ENCODE results near the gene ABL2. TPM values are rescaled to one million over a fixed set of nuclear protein-coding genes. Genes with fewer than 3 reads are reported as not detected.

Gene ABL2
- total RNA-seq, 1 donor from 2014 or later: 23.9 TPM

DNA sequence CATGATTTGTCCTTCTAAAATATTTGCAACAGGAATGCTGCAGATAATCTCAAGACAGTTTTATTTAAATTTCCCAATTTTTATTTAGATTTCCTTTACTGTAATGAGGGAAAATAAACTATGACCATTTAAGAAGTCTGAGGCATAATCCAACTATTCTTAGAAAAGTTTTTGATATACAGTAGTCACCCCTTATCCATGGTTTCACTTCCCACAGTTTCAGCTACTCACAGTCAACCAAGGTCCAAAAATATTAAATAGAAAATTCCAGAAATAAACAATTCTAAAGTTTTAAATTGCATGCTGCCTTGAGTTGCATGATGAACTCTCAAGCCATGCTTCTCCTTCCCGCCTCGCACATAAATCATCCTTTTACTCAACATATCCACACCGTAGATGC lies 114.3 kb downstream of the ABL2 start:
- intact Hi-C loops (cut with DNase I): no loop called here
- peaks cover 52 to 83% of the 10 kb centered on the region in 2 donors for H3K36me3 ChIP-seq

DNA sequence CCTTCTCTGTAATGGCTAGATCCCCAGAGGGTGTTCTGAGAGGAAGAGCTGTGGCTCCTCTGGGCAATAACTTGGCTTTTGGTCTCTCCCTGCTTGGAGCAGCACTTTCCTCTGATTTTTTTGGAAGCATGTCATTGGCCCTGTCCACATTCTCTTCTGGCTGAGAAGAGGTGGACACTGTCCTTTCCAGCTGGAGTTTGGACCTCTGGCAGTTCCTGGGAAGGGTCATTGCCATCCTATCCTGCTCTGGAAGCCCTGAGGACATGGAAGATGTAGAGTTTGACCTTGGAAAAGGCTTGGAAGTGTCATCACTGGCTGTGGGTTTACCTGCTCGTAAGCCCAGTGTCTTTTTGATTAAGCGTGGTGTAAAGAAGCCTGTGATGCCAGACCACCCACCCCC lies 120.8 kb downstream of the ABL2 start:
- intact Hi-C loops (cut with DNase I): no loop called here
- H3K27me3 ChIP-seq: no peaks in the 10 kb centered on the region
- DNase-seq (ENCODE audit: low spot score in 2 of 2): no peak
- no peaks in the 10 kb centered on the region for H3K4me1 ChIP-seq
- no peak overlapping the region for H3K27ac ChIP-seq
- TF ChIP-seq, protein P1, sequence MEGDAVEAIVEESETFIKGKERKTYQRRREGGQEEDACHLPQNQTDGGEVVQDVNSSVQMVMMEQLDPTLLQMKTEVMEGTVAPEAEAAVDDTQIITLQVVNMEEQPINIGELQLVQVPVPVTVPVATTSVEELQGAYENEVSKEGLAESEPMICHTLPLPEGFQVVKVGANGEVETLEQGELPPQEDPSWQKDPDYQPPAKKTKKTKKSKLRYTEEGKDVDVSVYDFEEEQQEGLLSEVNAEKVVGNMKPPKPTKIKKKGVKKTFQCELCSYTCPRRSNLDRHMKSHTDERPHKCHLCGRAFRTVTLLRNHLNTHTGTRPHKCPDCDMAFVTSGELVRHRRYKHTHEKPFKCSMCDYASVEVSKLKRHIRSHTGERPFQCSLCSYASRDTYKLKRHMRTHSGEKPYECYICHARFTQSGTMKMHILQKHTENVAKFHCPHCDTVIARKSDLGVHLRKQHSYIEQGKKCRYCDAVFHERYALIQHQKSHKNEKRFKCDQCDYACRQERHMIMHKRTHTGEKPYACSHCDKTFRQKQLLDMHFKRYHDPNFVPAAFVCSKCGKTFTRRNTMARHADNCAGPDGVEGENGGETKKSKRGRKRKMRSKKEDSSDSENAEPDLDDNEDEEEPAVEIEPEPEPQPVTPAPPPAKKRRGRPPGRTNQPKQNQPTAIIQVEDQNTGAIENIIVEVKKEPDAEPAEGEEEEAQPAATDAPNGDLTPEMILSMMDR (IDR thresholded peaks at IDR 0.05): no peak
- no peaks in the 10 kb centered on the region for H3K9me3 ChIP-seq
- no peak overlapping the region for H3K4me3 ChIP-seq
- peaks cover 51 to 60% of the 10 kb centered on the region in 2 donors for H3K36me3 ChIP-seq

More for the DNA sequence above, 114.3 kb downstream of the ABL2 start:
- Histone ChIP-seq H3K4me3 (no peak overlapping the region), H3K27me3 (no peaks in the 10 kb centered on the region), H3K4me1 (no peaks in the 10 kb centered on the region), H3K27ac (no peak overlapping the region), H3K9me3 (no peaks in the 10 kb centered on the region)
- TF ChIP-seq, protein P1 (IDR thresholded peaks at IDR 0.05): no peak
- DNase-seq (ENCODE audit: low spot score in 2 of 2): no peak

DNA sequence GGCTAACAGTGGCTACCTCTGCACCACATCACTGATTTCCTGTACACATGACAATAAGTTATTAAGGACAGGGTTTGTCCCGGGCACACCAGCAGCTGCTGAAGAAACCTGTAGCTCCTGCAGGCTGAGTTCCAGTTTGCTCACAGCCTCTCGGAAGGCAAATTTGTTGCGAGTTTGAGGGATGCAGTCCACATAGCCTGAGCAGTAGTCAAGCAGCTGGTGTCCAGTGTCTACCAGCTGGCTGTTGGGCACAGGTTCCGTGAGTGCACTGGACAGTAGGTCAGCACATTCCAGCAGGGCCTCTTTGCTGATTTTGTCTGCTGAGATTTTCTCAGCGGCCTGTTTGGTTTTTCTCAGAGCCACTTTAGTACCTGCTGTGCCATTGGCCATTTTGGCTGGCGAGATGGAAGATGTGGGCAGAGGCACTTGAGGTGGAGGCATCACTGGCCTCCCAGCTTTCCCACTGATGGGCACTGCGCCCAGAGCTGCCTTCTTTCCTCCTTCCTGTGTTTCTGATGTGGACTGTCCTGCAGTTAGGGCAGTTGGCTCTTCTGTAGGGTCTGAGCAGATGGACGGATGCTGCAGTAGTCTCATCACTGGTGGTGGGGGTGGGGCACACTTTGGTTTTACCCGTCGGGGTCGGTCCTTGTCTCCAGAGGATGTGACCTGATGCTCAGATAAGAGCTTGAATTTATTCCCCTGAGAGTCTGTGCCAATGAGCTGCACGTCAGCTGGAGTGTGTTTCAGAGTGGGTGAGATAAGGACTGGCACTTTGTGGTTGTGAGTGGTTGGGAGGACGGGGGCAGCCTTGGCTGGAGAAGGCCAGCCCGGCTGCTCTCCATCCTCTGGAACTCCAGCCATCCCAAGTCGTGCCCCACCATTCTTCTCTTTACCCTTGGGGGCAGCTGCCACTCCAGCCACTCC lies 121.5 kb downstream of the ABL2 start:
- H3K27me3 ChIP-seq: no peaks in the 10 kb centered on the region
- intact Hi-C loops (cut with DNase I): no loop called here
- no peaks in the 10 kb centered on the region for H3K9me3 ChIP-seq
- DNase-seq (ENCODE audit: low spot score in 2 of 2): no peak
- no peak overlapping the region for H3K4me3 ChIP-seq
- H3K27ac ChIP-seq: no peak overlapping the region
- TF ChIP-seq, protein P1 (IDR thresholded peaks at IDR 0.05): no peak
- H3K36me3 ChIP-seq: peaks cover 51 to 55% of the 10 kb centered on the region in 2 donors
- no peaks in the 10 kb centered on the region for H3K4me1 ChIP-seq

DNA sequence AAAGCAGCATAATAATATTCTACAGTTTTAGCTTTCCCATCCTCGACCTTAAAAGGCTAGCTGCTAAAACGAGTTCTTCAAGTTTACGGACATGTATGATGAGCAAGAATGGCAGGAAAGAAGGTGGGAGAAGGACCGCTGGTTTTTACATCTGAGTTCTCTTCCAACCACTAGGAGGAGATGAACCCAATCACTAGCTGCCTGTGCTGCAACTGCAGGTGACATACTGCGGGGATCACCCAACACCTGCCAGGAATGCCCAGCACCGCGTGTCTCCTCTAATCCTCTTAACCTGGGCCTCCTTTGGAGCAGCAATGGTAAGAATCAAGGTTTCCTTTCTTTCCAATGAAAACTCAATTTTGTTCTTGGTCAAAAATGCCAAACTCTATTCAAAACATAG lies 124.1 kb downstream of the ABL2 start:
- Histone ChIP-seq H3K9me3 (no peaks in the 10 kb centered on the region), H3K4me3 (no peak overlapping the region), H3K36me3 (peaks cover 35 to 45% of the 10 kb centered on the region in 2 donors), H3K27ac (no peak overlapping the region), H3K27me3 (no peaks in the 10 kb centered on the region), H3K4me1 (no peaks in the 10 kb centered on the region)
- DNase-seq (ENCODE audit: low spot score in 2 of 2): no peak
- TF ChIP-seq, protein P1 (IDR thresholded peaks at IDR 0.05): no peak
- intact Hi-C loops (cut with DNase I): no loop called here

DNA sequence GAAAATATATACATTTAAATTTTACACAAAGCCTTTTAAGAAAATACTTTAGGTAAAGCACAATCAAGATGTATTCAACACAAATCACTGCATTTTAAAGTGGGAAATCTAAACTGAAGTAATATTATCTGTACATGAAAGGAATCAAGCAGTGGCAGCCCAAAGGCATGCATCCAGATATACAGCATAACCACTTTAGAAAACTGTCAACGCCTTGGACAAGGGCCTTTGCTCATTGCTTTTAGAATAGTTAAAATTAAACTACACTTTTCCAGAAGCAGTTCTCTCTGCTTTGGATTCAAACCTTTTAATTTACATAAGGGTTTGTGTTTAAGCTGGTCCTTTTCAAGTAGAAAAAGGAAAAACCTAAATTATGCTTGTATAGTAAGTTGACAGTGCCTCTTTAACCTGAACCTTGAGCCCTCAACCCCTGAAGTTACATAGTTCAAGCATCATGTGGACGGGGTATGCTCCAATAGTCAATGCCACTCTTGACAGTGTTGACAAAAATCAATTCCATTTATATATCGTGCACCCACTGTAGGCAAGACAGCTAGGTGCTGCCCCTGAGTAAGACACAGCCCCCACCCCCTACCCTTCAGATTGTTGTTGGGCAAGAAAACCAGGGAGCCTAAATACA lies 124.7 kb downstream of the ABL2 start:
- H3K9me3 ChIP-seq: no peaks in the 10 kb centered on the region
- intact Hi-C loops (cut with DNase I): no loop called here
- no peak for DNase-seq (ENCODE audit: low spot score in 2 of 2)
- H3K4me3 ChIP-seq: no peak overlapping the region
- no peaks in the 10 kb centered on the region for H3K27me3 ChIP-seq
- peaks cover 29 to 43% of the 10 kb centered on the region in 2 donors for H3K36me3 ChIP-seq
- no peak overlapping the region for H3K27ac ChIP-seq
- no peaks in the 10 kb centered on the region for H3K4me1 ChIP-seq
- TF ChIP-seq, protein P1 (IDR thresholded peaks at IDR 0.05): no peak
